WTC11 (cell line): Measurements from ENCODE around the gene LRMDA. TPM values are rescaled to one million over a fixed set of nuclear protein-coding genes. Genes with fewer than 3 reads are reported as not detected.

ENCODE experiments used
- ATAC-seq: fragments of 200-7000 bp; cut with Tn5 transposase; 2 replicates; pipeline ENCODE4 v1.10.0; 2021; ENCODE audit warnings: mild to moderate bottlenecking, moderate library complexity
- CTCF ChIA-PET: fragments of 300-600 bp; sonication (Branson Sonifier 250); formaldehyde crosslinking; loops from one replicate; lab custom pipeline; 2021; ENCODE audit warnings: antibody characterized with exemption; lab: Charles Lee
- POLR2A ChIA-PET: fragments of 350-600 bp; sonication (Branson Sonifier 250); formaldehyde crosslinking; loops from one replicate; lab custom pipeline; 2021; ENCODE audit warnings: antibody characterized with exemption; lab: Charles Lee
- DNase-seq: peaks from one replicate; pipeline ENCODE4 v3.0.0; 2021; ENCODE audit warnings: low spot score
- H3K27ac Mint-ChIP-seq: 2 replicates; pipeline ENCODE4 v1.8.0; 2021; ENCODE audit warnings: mixed read lengths
- H3K27me3 Mint-ChIP-seq: 2 replicates; pipeline ENCODE4 v1.8.0; 2021; ENCODE audit warnings: low read depth, mild to moderate bottlenecking, moderate library complexity, mixed read lengths
- H3K36me3 Mint-ChIP-seq: 2 replicates; pipeline ENCODE4 v1.8.0; 2021; ENCODE audit warnings: mixed read lengths
- H3K4me1 Mint-ChIP-seq: 2 replicates; pipeline ENCODE4 v1.8.0; 2022; ENCODE audit warnings: mixed read lengths
- H3K4me3 Mint-ChIP-seq: 2 replicates; pipeline ENCODE4 v1.8.0; 2021; ENCODE audit warnings: mild to moderate bottlenecking, moderate library complexity, mixed read lengths
- H3K9me3 Mint-ChIP-seq: 2 replicates; pipeline ENCODE4 v1.8.0; 2021; ENCODE audit warnings: mixed read lengths
- ATF3 ChIP-seq: sonication (generic); formaldehyde crosslinking; conservative IDR thresholded peaks from 2 replicates; pipeline ENCODE4 v1.8.1; 2022; ENCODE audit warnings: mild to moderate bottlenecking, missing genetic modification reagents
- FOXJ3 ChIP-seq: sonication (generic); formaldehyde crosslinking; IDR thresholded peaks from 2 replicates; pipeline ENCODE4 v1.9.0; 2021; ENCODE audit warnings: missing genetic modification reagents, mild to moderate bottlenecking, borderline replicate concordance
- GABPB1 ChIP-seq: sonication (generic); formaldehyde crosslinking; IDR thresholded peaks from 2 replicates; pipeline ENCODE4 v1.8.1; 2023; ENCODE audit warnings: mild to moderate bottlenecking, missing genetic modification reagents
- IRF1 ChIP-seq: sonication (generic); formaldehyde crosslinking; IDR thresholded peaks from 2 replicates; pipeline ENCODE4 v1.8.0; 2023; ENCODE audit warnings: missing genetic modification reagents
- KAT7 ChIP-seq: sonication (generic); formaldehyde crosslinking; IDR thresholded peaks from 2 replicates; pipeline ENCODE4 v1.8.1; 2023; ENCODE audit warnings: missing genetic modification reagents, mild to moderate bottlenecking, borderline replicate concordance
- MXD4 ChIP-seq: fragments of 250-450 bp; sonication (Bioruptor Pico); IDR thresholded peaks from 2 replicates; pipeline ENCODE4 v1.8.0; 2021; ENCODE audit warnings: mild to moderate bottlenecking, moderate library complexity, borderline replicate concordance
- NFYB ChIP-seq: sonication (generic); formaldehyde crosslinking; conservative IDR thresholded peaks from 2 replicates; pipeline ENCODE4 v1.8.0; 2022; ENCODE audit warnings: low read depth, missing genetic modification reagents
- SMAD4 ChIP-seq: sonication (generic); formaldehyde crosslinking; IDR thresholded peaks from 2 replicates; pipeline ENCODE4 v1.8.0; 2022; ENCODE audit warnings: mild to moderate bottlenecking, missing genetic modification reagents
- TEAD1 ChIP-seq: sonication (generic); formaldehyde crosslinking; IDR thresholded peaks from 2 replicates; pipeline ENCODE4 v1.8.0; 2022; ENCODE audit warnings: mild to moderate bottlenecking, missing genetic modification reagents
- TP53 ChIP-seq: sonication (generic); formaldehyde crosslinking; IDR thresholded peaks from 2 replicates; pipeline ENCODE4 v1.8.1; 2023; ENCODE audit warnings: mild to moderate bottlenecking, missing genetic modification reagents
- ZNF232 ChIP-seq: sonication (generic); formaldehyde crosslinking; IDR thresholded peaks from 2 replicates; pipeline ENCODE4 v1.8.0; 2022; ENCODE audit warnings: mild to moderate bottlenecking, missing genetic modification reagents
- ZNF396 ChIP-seq: fragments of 250-450 bp; sonication (Bioruptor Pico); IDR thresholded peaks from 2 replicates; pipeline ENCODE4 v1.8.0; 2021; ENCODE audit warnings: mild to moderate bottlenecking, moderate library complexity, borderline replicate concordance
- ZNF423 ChIP-seq: fragments of 250-450 bp; sonication (Bioruptor Pico); IDR thresholded peaks from 2 replicates; pipeline ENCODE4 v2.1.2; 2022; ENCODE audit warnings: mild to moderate bottlenecking, moderate library complexity
- total RNA-seq: library from RNA; stranded (reverse); gene quantifications from 3 replicates; pipeline ENCODE4 v1.2.3, GENCODE V29; 2021
- TF ChIP-seq, protein P1 (sequence below): sonication (generic); formaldehyde crosslinking; IDR thresholded peaks from 2 replicates; pipeline ENCODE4 v1.8.1; 2022; ENCODE audit warnings: low read depth, missing genetic modification reagents, borderline replicate concordance
- TF ChIP-seq, protein P2 (sequence below): fragments of 250-450 bp; sonication (Bioruptor Pico); IDR thresholded peaks from 2 replicates; pipeline ENCODE4 v1.9.0; 2021; ENCODE audit warnings: mild to moderate bottlenecking
- TF ChIP-seq, protein P3 (sequence below): fragments of 250-450 bp; sonication (Bioruptor Pico); conservative IDR thresholded peaks from 2 replicates; pipeline ENCODE4 v1.9.0; 2021; ENCODE audit warnings: mild to moderate bottlenecking
- TF ChIP-seq, protein P4 (sequence below): sonication (generic); formaldehyde crosslinking; IDR thresholded peaks from 2 replicates; pipeline ENCODE4 v1.8.0; 2023; ENCODE audit warnings: mild to moderate bottlenecking, missing genetic modification reagents
- TF ChIP-seq, protein P5 (sequence below): fragments of 250-450 bp; sonication (Bioruptor Pico); IDR thresholded peaks from 2 replicates; pipeline ENCODE4 v1.8.0; 2021; ENCODE audit warnings: mild to moderate bottlenecking

The LRMDA gene
- total RNA-seq, 1 experiment from 2014 or later = 0.92 TPM

DNA sequence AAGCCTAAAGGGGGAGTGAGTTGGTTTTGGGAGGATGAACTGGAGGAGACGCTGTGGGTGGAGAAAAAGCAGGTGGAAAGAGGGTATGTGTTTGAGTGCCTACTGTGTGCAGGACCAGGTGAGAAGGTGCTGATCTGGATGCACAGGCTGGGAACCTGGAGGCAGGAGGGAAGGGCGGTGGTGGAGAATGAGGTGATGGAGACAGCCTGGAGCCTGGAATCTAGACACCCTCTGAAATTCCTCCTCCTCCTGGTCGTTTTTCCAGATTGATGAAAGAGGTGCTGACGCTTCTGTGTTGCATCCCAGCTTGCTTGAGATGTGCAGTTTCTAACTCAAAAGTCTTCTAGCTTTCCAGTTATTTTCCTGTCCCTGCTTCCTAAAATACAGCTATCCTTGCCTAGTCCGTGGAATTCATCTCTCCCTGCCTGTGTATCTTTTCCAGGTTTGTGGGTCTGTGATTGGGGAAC lies 67.5 kb downstream of the LRMDA start:
- no peak for DNase-seq
- no peak for TF ChIP-seq TP53 (CRISPR knock-in tag)
- TF ChIP-seq, protein P1, sequence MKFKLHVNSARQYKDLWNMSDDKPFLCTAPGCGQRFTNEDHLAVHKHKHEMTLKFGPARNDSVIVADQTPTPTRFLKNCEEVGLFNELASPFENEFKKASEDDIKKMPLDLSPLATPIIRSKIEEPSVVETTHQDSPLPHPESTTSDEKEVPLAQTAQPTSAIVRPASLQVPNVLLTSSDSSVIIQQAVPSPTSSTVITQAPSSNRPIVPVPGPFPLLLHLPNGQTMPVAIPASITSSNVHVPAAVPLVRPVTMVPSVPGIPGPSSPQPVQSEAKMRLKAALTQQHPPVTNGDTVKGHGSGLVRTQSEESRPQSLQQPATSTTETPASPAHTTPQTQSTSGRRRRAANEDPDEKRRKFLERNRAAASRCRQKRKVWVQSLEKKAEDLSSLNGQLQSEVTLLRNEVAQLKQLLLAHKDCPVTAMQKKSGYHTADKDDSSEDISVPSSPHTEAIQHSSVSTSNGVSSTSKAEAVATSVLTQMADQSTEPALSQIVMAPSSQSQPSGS (CRISPR knock-in tag) = no peak
- TF ChIP-seq ATF3 = no peak
- TF ChIP-seq FOXJ3 (CRISPR knock-in tag) = no peak
- TF ChIP-seq, protein P2, sequence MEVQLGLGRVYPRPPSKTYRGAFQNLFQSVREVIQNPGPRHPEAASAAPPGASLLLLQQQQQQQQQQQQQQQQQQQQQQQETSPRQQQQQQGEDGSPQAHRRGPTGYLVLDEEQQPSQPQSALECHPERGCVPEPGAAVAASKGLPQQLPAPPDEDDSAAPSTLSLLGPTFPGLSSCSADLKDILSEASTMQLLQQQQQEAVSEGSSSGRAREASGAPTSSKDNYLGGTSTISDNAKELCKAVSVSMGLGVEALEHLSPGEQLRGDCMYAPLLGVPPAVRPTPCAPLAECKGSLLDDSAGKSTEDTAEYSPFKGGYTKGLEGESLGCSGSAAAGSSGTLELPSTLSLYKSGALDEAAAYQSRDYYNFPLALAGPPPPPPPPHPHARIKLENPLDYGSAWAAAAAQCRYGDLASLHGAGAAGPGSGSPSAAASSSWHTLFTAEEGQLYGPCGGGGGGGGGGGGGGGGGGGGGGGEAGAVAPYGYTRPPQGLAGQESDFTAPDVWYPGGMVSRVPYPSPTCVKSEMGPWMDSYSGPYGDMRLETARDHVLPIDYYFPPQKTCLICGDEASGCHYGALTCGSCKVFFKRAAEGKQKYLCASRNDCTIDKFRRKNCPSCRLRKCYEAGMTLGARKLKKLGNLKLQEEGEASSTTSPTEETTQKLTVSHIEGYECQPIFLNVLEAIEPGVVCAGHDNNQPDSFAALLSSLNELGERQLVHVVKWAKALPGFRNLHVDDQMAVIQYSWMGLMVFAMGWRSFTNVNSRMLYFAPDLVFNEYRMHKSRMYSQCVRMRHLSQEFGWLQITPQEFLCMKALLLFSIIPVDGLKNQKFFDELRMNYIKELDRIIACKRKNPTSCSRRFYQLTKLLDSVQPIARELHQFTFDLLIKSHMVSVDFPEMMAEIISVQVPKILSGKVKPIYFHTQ = no peak
- no peak for TF ChIP-seq ZNF423 (CRISPR knock-in tag)
- TF ChIP-seq ZNF232 = no peak
- no peak for TF ChIP-seq ZNF396 (CRISPR knock-in tag)
- no peak for TF ChIP-seq MXD4
- no peak for TF ChIP-seq KAT7 (CRISPR knock-in tag)
- no peak for TF ChIP-seq TEAD1 (CRISPR knock-in tag)
- TF ChIP-seq, all 79 proteins: peak for 0
- ATAC-seq = no peak
- CTCF ChIA-PET = no interaction called here
- no peaks in the 10 kb centered on the region for H3K4me1 Mint-ChIP-seq
- H3K4me3 Mint-ChIP-seq = no peak overlapping the region
- no peaks in the 10 kb centered on the region for H3K9me3 Mint-ChIP-seq
- POLR2A ChIA-PET = no interaction called here
- H3K36me3 Mint-ChIP-seq = no peaks in the 10 kb centered on the region
- H3K27me3 Mint-ChIP-seq = peaks cover 5% of the 10 kb centered on the region; the same call in 1 of the 2 replicates
- no peak overlapping the region for H3K27ac Mint-ChIP-seq

GRCh38 chr10:75499556-75500160 lies 68.2 kb downstream of the LRMDA start:
- ATAC-seq = no peak
- Mint-ChIP-seq H3K27ac (no peak overlapping the region), H3K36me3 (no peaks in the 10 kb centered on the region), H3K27me3 (peaks cover 8% of the 10 kb centered on the region), H3K9me3 (no peaks in the 10 kb centered on the region), H3K4me3 (no peak overlapping the region), H3K4me1 (no peaks in the 10 kb centered on the region)
- CTCF ChIA-PET = no interaction called here
- DNase-seq = no peak
- TF ChIP-seq, protein P3, sequence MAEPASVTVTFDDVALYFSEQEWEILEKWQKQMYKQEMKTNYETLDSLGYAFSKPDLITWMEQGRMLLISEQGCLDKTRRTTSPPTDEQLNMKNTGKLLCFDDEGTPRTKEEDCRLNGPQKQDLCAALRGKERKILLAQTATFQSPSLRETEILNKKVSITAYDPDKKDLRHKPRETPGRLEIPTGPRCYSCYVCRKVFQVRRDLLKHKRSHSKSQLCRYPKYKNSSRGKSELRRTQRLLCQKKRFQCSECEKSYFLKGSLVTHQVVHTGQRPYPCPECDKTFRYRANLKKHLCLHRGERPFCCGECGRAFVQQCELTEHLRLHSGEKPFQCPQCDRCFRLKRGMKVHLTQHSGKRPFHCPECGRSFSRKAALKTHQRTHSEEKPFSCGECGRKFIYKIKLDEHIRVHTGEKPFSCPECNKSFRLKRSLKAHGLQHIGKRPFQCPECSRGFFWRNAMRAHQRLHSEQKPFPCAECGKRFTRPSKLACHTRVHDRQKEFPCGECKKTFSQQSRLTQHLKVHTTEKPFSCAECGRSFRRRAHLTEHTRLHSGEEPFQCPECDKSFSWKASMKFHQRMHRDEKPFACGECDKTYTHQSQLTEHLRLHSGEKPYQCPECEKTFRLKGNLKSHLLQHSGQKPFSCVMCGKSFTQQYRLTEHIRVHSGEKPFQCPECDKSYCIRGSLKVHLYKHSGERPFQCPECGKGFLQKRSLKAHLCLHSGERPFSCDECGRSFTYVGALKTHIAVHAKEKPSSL = no peak
- TF ChIP-seq, protein P4, sequence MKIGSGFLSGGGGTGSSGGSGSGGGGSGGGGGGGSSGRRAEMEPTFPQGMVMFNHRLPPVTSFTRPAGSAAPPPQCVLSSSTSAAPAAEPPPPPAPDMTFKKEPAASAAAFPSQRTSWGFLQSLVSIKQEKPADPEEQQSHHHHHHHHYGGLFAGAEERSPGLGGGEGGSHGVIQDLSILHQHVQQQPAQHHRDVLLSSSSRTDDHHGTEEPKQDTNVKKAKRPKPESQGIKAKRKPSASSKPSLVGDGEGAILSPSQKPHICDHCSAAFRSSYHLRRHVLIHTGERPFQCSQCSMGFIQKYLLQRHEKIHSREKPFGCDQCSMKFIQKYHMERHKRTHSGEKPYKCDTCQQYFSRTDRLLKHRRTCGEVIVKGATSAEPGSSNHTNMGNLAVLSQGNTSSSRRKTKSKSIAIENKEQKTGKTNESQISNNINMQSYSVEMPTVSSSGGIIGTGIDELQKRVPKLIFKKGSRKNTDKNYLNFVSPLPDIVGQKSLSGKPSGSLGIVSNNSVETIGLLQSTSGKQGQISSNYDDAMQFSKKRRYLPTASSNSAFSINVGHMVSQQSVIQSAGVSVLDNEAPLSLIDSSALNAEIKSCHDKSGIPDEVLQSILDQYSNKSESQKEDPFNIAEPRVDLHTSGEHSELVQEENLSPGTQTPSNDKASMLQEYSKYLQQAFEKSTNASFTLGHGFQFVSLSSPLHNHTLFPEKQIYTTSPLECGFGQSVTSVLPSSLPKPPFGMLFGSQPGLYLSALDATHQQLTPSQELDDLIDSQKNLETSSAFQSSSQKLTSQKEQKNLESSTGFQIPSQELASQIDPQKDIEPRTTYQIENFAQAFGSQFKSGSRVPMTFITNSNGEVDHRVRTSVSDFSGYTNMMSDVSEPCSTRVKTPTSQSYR = no peak
- TF ChIP-seq GABPB1 (no peak), SMAD4 (CRISPR knock-in tag) (no peak), NFYB (CRISPR knock-in tag) (no peak), IRF1 (no peak)
- TF ChIP-seq, protein P5, sequence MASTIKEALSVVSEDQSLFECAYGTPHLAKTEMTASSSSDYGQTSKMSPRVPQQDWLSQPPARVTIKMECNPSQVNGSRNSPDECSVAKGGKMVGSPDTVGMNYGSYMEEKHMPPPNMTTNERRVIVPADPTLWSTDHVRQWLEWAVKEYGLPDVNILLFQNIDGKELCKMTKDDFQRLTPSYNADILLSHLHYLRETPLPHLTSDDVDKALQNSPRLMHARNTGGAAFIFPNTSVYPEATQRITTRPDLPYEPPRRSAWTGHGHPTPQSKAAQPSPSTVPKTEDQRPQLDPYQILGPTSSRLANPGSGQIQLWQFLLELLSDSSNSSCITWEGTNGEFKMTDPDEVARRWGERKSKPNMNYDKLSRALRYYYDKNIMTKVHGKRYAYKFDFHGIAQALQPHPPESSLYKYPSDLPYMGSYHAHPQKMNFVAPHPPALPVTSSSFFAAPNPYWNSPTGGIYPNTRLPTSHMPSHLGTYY (CRISPR knock-in tag) = no peak
- POLR2A ChIA-PET = no interaction called here
